HG02759 (cell line): ENCODE data around the gene CCDC63.

Experiments used
- ATAC-seq: cut with Tn5 transposase; IDR thresholded peaks from one replicate; pipeline ENCODE4 v1.9.1; 2021; ENCODE audit warnings: mild to moderate bottlenecking, moderate library complexity; ENCODE audit not compliant: unreplicated experiment

Gene CCDC63

GRCh38 chr12:110920324-110920910 is 73.6 kb downstream of the CCDC63 start, which contains the start of gene MYL2:
TSS of gene MYL2 (minus strand) at chr12:110920579. CDS start at chr12:110920529, 50 bp downstream.
- no peak for ATAC-seq

GRCh38 chr12:110921262-110921661 is 74.5 kb downstream of the CCDC63 start:
- no peak for ATAC-seq

- no peak for ATAC-seq
These were observed 75.9 kb downstream of the CCDC63 start for GRCh38 chr12:110922652-110923051.

GRCh38 chr12:110923192-110923591 is 76.4 kb downstream of the CCDC63 start:
- ATAC-seq, result no peak

DNA sequence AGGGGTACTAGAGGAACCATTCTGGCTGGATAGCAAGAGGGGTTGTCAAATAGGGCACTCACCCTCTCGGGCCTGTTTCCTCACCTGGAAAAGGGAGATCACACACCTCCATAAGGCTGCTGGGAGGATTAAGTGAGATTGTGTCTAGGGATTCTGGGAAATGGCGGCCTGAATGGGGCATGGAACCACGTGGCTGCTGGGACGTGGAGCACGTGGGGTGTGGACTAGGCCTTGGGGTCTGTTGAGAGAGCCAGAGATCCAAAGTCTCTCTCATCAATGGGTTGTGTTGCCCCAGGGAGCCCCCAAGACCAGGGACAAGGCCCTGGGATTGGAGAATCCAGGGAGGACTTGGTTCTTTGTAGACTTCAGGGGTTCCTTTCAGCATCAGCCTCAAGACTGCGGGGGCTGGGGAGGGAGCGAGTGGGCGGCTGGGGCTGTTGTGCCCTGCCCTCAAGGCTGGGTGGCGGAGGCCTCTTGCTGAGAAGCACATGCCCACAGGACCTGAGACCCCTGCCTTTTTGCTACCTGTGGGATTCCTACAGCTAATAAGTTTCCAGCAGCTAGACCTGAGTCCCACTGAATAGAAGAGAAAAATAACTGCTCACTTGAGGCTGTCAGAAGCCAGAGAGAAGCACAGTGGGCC is 77.0 kb downstream of the CCDC63 start:
- no peak for ATAC-seq

GRCh38 chr12:110927546-110927945 is 80.8 kb downstream of the CCDC63 start:
- ATAC-seq, result no peak

DNA sequence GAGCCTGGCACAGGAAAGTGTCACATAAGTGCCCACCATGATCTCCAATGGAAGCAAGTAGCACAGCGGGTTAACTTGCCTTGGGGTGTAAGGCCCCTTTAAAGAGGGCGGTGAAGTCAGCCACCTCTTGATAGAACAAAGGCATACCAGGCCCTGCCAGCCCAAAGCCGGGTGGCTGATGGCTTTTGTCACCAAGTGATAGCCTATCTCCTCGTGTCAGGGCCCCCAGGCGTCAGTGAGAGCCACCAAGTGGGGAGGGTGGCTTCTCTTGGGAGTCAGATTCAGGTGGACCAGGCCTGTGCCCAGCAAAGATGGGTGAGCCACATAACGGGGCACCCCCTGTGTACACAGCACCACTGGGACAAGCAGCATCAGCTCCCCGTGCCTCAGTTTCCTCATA is 81.9 kb downstream of the CCDC63 start:
- ATAC-seq, result no peak

- no peak for ATAC-seq
These were observed 83.0 kb downstream of the CCDC63 start for GRCh38 chr12:110929818-110930217.

- ATAC-seq, result no peak
These were observed 83.8 kb downstream of the CCDC63 start for GRCh38 chr12:110930348-110931314.

- ATAC-seq, result no peak
These were observed 84.5 kb downstream of the CCDC63 start for GRCh38 chr12:110931315-110931728.

GRCh38 chr12:110932046-110932445 is 85.3 kb downstream of the CCDC63 start:
- ATAC-seq, result no peak

DNA sequence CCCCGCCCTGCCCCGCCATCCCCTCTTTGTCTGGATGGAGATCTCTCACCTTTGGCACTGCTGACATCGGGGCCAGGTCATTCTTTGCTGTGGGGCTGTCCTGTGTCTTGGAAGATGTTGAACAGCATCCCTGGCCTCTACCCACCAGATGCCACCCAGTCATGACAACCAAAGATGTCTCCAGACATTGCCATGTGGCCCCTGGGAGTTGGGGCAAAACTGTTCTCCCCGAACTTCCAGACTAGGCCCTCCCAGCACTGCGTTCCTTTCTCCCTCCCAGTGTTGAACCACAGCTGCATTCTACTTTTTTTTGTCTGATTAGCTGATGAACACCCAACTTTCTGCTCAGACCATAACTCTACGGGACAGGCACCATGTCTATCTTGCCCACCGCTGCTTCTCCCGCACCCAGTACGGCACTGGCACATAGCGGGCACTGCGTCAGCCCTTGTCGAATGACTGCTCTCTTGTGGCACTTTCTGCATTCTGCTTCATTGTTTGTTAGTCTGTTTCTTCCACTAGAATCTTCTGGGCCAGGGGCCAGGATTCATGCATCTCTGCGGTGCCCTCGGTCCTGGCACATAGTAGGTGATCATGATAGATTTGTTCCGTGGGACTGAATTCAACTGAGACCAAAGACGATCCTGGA is 86.7 kb downstream of the CCDC63 start:
- no peak for ATAC-seq

- no peak for ATAC-seq
These were observed 87.5 kb downstream of the CCDC63 start for GRCh38 chr12:110934093-110934852.

DNA sequence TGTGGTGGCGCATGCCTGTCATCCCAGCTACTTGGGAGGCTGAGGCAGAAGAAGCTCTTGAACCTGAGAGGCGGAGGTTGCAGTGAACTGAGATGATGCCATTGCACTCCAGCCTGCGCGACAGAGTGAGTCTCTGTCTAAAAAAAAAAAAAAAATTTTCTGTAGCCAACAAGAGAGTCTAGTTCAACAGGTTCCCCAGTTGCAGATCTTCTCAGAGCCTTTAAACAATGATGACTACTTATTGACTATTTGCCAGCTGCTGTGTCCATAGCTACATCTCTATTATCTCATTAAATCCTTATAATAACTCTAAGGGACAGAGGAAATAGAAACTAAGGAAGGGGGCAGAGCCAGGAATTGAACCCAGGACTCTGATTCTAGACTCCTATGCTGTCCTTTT is 88.8 kb downstream of the CCDC63 start:
- ATAC-seq, result no peak

DNA sequence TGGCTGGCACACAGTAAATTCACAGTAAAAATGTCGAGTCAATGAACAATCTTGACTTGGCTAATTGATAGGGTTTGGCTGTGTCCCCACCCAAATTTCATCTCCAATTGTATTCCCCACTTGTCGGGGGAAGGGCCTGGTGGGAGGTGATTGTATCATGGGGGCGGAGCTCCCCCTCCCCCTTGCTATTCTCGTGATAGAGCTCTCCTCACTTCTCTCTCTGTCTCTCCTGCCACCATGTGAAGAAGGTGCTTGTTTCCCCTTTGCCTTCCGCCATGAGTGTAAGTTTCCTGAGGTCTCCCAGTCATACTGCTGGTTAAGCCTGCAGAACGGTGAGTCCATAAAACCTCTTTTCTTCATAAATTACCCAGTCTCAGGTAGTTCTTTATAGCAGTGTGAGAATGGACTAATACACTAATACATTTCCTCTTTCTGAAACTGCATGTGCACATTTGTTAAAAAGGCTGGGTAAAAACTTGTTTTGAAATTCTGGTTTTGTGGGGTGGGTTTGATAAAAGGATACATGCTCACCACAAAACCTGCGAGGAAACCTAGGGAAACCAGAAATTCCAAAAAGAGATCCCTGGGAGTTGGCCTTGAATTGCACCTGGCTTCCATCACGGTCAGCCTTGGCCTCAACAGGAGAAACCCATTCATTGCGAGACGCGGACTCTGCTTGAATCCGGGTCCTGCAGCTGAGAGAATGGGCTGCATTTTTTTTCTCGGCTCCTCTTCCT is 89.7 kb downstream of the CCDC63 start:
- ATAC-seq, result no peak

DNA sequence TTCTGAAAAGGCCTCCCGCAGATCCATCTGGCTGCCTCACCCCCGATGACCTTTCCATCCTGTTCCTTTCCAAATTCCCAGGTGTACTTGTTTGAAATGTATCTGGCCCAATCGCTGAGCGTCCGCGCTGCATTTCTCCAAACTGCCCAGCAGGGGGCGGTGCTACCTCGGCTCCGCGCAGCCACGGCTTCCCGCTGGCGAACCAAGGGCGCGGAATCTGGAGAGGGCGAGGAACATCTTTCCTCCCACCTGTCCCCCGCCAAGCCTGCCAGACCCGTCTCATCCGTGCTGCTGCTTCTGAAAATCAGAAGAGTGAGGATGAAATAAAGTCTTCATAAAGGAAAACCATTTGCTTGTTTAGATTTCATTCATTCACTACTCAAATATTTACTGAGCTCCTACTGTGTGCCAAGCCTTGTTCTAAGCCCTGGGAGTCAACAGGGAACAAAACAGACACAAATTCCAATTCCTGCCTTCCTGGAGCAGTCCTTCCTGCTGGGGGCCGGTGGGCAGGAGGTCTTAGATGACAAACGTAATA is 90.4 kb downstream of the CCDC63 start:
- ATAC-seq, result no peak

DNA sequence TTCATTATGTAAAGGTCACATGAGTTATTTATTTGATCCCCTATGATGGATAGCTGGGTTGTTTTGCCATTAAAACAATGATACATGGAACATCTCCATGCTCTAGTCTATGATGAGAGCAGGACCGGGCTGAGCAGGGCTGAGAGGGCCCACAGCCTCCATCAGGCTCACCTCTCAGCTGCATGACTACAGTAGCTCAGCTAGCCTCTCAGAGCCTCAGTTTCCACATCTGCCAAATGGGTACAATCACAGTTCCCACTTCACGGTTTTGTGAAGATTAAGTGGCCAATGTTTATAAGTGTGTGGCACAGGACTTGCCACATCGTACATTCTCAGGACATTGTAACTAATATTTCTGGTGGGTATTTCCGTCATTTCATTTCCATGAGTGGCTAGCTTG is 93.5 kb downstream of the CCDC63 start:
- no peak for ATAC-seq

DNA sequence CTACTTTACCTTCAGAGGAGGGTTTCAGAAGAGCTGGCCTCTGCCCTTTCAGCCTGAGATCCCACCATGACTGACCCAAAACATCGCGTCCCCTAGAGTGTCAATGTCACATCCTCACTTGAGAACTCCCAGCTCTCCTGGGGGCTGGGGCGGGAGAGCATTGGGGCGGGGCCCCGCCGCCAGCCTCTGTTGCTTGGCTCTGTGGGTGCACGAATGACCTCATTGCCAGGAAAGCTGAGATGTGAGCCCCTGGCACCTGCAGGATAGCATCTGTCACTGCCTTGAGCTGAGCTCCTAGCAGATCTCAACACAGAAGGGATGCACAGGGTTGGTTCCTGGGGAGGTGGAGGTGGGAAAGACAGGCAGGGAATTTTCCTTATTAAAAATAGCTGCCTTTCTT is 94.1 kb downstream of the CCDC63 start:
- no peak for ATAC-seq

GRCh38 chr12:110941391-110941790 is 94.6 kb downstream of the CCDC63 start:
- no peak for ATAC-seq
